GM23248 (cell line): ENCODE data around the gene SGO1. TPM values are rescaled to one million over a fixed set of nuclear protein-coding genes. Genes with fewer than 3 reads are reported as not detected.

Experiments used
- DNase-seq: peaks from one replicate; pipeline ENCODE4 v3.0.0-alpha.2; 2015
- H2AFZ ChIP-seq: fragments of 200-600 bp; sonication (generic); 2 replicates; pipeline ENCODE4 v1.6.1; 2016; ENCODE audit warnings: antibody characterized with exemption
- H3F3A ChIP-seq: fragments of 200-600 bp; sonication (generic); 2 replicates; pipeline ENCODE4 v1.6.1; 2016; ENCODE audit warnings: mild to moderate bottlenecking, antibody characterized with exemption, mixed run types; ENCODE audit not compliant: insufficient read depth
- H3K27ac ChIP-seq: fragments of 200-600 bp; sonication (generic); 2 replicates; pipeline ENCODE4 v1.5.1; 2016; ENCODE audit warnings: mild to moderate bottlenecking
- H3K27me3 ChIP-seq: fragments of 200-600 bp; sonication (generic); replicated peaks from 2 replicates; pipeline ENCODE4 v1.6.1; 2016; ENCODE audit warnings: mild to moderate bottlenecking; ENCODE audit not compliant: insufficient read depth
- H3K36me3 ChIP-seq: fragments of 200-600 bp; sonication (generic); 2 replicates; pipeline ENCODE4 v1.6.1; 2016; ENCODE audit warnings: low read depth, mild to moderate bottlenecking
- H3K4me1 ChIP-seq: fragments of 200-600 bp; sonication (generic); 2 replicates; pipeline ENCODE4 v1.6.1; 2016; ENCODE audit warnings: mild to moderate bottlenecking; ENCODE audit not compliant: insufficient read depth
- H3K4me2 ChIP-seq: fragments of 200-600 bp; sonication (generic); one replicate; pipeline ENCODE4 v1.6.1; 2016; ENCODE audit warnings: mild to moderate bottlenecking; ENCODE audit not compliant: unreplicated experiment
- H3K4me3 ChIP-seq: fragments of 200-600 bp; sonication (generic); 2 replicates; pipeline ENCODE4 v1.5.1; 2016; ENCODE audit warnings: mild to moderate bottlenecking
- H3K79me2 ChIP-seq: fragments of 200-600 bp; sonication (generic); 2 replicates; pipeline ENCODE4 v1.6.1; 2016; ENCODE audit warnings: mild to moderate bottlenecking; ENCODE audit not compliant: insufficient read depth
- H3K9ac ChIP-seq: fragments of 200-600 bp; sonication (generic); 2 replicates; pipeline ENCODE4 v1.6.1; 2016; ENCODE audit warnings: mild to moderate bottlenecking
- H3K9me2 ChIP-seq: fragments of 200-600 bp; sonication (generic); 2 replicates; pipeline ENCODE4 v1.6.1; 2016; ENCODE audit warnings: mixed run types, mild to moderate bottlenecking, moderate library complexity; ENCODE audit not compliant: insufficient read depth
- H3K9me3 ChIP-seq: fragments of 200-600 bp; sonication (generic); one replicate; pipeline ENCODE4 v1.6.1; 2017; ENCODE audit warnings: low read depth
- H4K20me1 ChIP-seq: fragments of 200-600 bp; sonication (generic); 2 replicates; pipeline ENCODE4 v1.6.0; 2016; ENCODE audit not compliant: insufficient read depth
- EZH2 ChIP-seq: fragments of 200-600 bp; sonication (generic); IDR thresholded peaks from 2 replicates; pipeline ENCODE4 v1.6.1; 2018; ENCODE audit warnings: antibody characterized with exemption, mild to moderate bottlenecking; ENCODE audit not compliant: insufficient read depth, poor library complexity, severe bottlenecking
- EZH2phosphoT487 ChIP-seq: fragments of 200-600 bp; sonication (generic); IDR thresholded peaks from 2 replicates; pipeline ENCODE4 v1.6.1; 2018; ENCODE audit warnings: antibody characterized with exemption, moderate library complexity, mild to moderate bottlenecking, low read depth; ENCODE audit not compliant: insufficient read depth
- WGBS, 2 experiments: methylation state at CpG; one replicate each; pipeline ENCODE4 v1.1.6; 2015 to 2017; ENCODE audit warnings: low lambda C conversion rate in 2 of 2, low coverage in 1 of 2; ENCODE audit errors: missing lambda C conversion rate in 2 of 2; 5-methylcytosine and 5-hydroxymethylcytosine counted together
- in situ Hi-C: fragments of 300-500 bp; cut with MboI; formaldehyde crosslinking; loops from 2 replicates; pipeline ENCODE4 v1.15.0; 2020
- polyA plus RNA-seq: library from polyadenylated mRNA; unstranded; fragments of >200 nt; fragmentation: Nextera tagmentation; extraction: Ambion mirVana; gene quantifications from 2 replicates; pipeline ENCODE4 v1.2.1, GENCODE V29; 2016
- total RNA-seq: library from RNA; depleted of rRNA; stranded (reverse); fragments of >200 nt; shearing (Covaris generic); gene quantifications from 2 replicates; pipeline ENCODE4 v1.2.3, GENCODE V29; 2014

The SGO1 gene
- total and polyA plus RNA-seq, 2 experiments from 2014 or later, result 5.7 to 6.6 TPM

- H2AFZ ChIP-seq, result no peak overlapping the region
- TF ChIP-seq EZH2phosphoT487 (no peak), EZH2 (no peak)
- H3K9ac ChIP-seq, result no peak overlapping the region
- in situ Hi-C loops, result no loop called here
- no peak overlapping the region for H3K4me2 ChIP-seq
- H3K79me2 ChIP-seq, result no peaks in the 10 kb centered on the region
- DNase-seq, result no peak
- H4K20me1 ChIP-seq, result no peaks in the 10 kb centered on the region
- no peak overlapping the region for H3K27ac ChIP-seq
- H3K9me2 ChIP-seq, result no peaks in the 10 kb centered on the region
- no peaks in the 10 kb centered on the region for H3K4me1 ChIP-seq
- H3K27me3 ChIP-seq, result no peaks in the 10 kb centered on the region
- no peaks in the 10 kb centered on the region for H3K36me3 ChIP-seq
- no peak overlapping the region for H3K4me3 ChIP-seq
- no peaks in the 10 kb centered on the region for H3F3A ChIP-seq
- no peaks in the 10 kb centered on the region for H3K9me3 ChIP-seq
Measured at GRCh38 chr3:20201143-20201542, 15.1 kb upstream of the SGO1 start.

GRCh38 chr3:20197775-20198174 lies 11.8 kb upstream of the SGO1 start:
- H3K9me3 ChIP-seq, result no peaks in the 10 kb centered on the region
- TF ChIP-seq EZH2, result no peak
- TF ChIP-seq EZH2phosphoT487, result no peak
- no peaks in the 10 kb centered on the region for H3F3A ChIP-seq
- H3K4me2 ChIP-seq, result no peak overlapping the region
- H3K27me3 ChIP-seq, result no peaks in the 10 kb centered on the region
- in situ Hi-C loops, result no loop called here
- DNase-seq, result no peak
- 92 to 93% methylated on average over 3 of the region's 3 CpGs for WGBS, 2 experiments
- no peaks in the 10 kb centered on the region for H3K4me1 ChIP-seq
- H2AFZ ChIP-seq, result no peak overlapping the region
- H4K20me1 ChIP-seq, result no peaks in the 10 kb centered on the region
- no peaks in the 10 kb centered on the region for H3K36me3 ChIP-seq
- H3K9me2 ChIP-seq, result no peaks in the 10 kb centered on the region
- no peak overlapping the region for H3K9ac ChIP-seq
- no peak overlapping the region for H3K27ac ChIP-seq
- no peak overlapping the region for H3K4me3 ChIP-seq
- no peaks in the 10 kb centered on the region for H3K79me2 ChIP-seq

GRCh38 chr3:20194793-20195460 lies 8.9 kb upstream of the SGO1 start:
- Histone ChIP-seq H3K4me3 (no peak overlapping the region), H3F3A (no peaks in the 10 kb centered on the region), H3K79me2 (no peaks in the 10 kb centered on the region), H3K27ac (no peak overlapping the region), H3K9me2 (no peaks in the 10 kb centered on the region), H3K36me3 (no peaks in the 10 kb centered on the region), H2AFZ (no peak overlapping the region), H3K27me3 (no peaks in the 10 kb centered on the region), H3K4me1 (no peaks in the 10 kb centered on the region), H3K9me3 (no peaks in the 10 kb centered on the region), H4K20me1 (no peaks in the 10 kb centered on the region), H3K9ac (no peak overlapping the region), H3K4me2 (no peak overlapping the region)
- WGBS, 2 experiments, result 89 to 91% methylated on average over 7 of the region's 7 CpGs
- in situ Hi-C loops, result no loop called here
- no peak for DNase-seq
- TF ChIP-seq EZH2, result no peak
- TF ChIP-seq EZH2phosphoT487, result no peak

- Histone ChIP-seq H3K9ac (no peak overlapping the region), H2AFZ (no peak overlapping the region), H3K4me3 (no peak overlapping the region), H3K9me2 (no peaks in the 10 kb centered on the region), H3F3A (peaks cover 4% of the 10 kb centered on the region; the same call in 1 of the 2 replicates), H3K4me1 (peaks cover 8% of the 10 kb centered on the region; the same call in 1 of the 2 replicates), H3K9me3 (no peaks in the 10 kb centered on the region), H4K20me1 (no peaks in the 10 kb centered on the region), H3K4me2 (no peak overlapping the region), H3K27me3 (no peaks in the 10 kb centered on the region), H3K36me3 (no peaks in the 10 kb centered on the region), H3K79me2 (no peaks in the 10 kb centered on the region), H3K27ac (no peak overlapping the region)
- DNase-seq, result no peak
- in situ Hi-C loops, result no loop called here
- no peak for TF ChIP-seq EZH2phosphoT487
- no peak for TF ChIP-seq EZH2
- WGBS, 2 experiments, result 62 to 70% methylated on average over 5 of the region's 5 CpGs
Measured at GRCh38 chr3:20190991-20191390, 5.0 kb upstream of the SGO1 start.

- H3K4me2 ChIP-seq, result peak overlapping the region; percentile 94
- H3K36me3 ChIP-seq, result no peaks in the 10 kb centered on the region
- in situ Hi-C loops, result no loop called here
- no peaks in the 10 kb centered on the region for H3K27me3 ChIP-seq
- WGBS, 2 experiments, result 0 to 1% methylated on average over 9 of the region's 9 CpGs
- H2AFZ ChIP-seq, result peak overlapping the region; percentile 99
- H3K9me2 ChIP-seq, result no peaks in the 10 kb centered on the region
- H3K79me2 ChIP-seq, result peaks cover 15% of the 10 kb centered on the region; the same call in 1 of the 2 replicates
- H3K4me1 ChIP-seq, result peaks cover 8% of the 10 kb centered on the region; the same call in 1 of the 2 replicates
- H4K20me1 ChIP-seq, result no peaks in the 10 kb centered on the region
- peak overlapping the region; percentile 99 for H3K9ac ChIP-seq
- peaks cover 4% of the 10 kb centered on the region; the same call in 1 of the 2 replicates for H3F3A ChIP-seq
- H3K9me3 ChIP-seq, result no peaks in the 10 kb centered on the region
- DNase-seq, result peak; percentile 58
- H3K4me3 ChIP-seq, result peak overlapping the region; percentile 98
- TF ChIP-seq EZH2phosphoT487 (no peak), EZH2 (no peak)
- peak overlapping the region; percentile 96 for H3K27ac ChIP-seq
Measured at GRCh38 chr3:20186600-20187004, 596 bp upstream of the SGO1 start.
